ENCODE data around the gene ZNF575.
"Not testable (repeated sequence)": the region's sequence is repeated elsewhere in the genome, so short reads cannot be mapped to it uniquely, and the experiment has no call there.

GRCh38 chr19:43547926-43548325 is 14.9 kb downstream of the ZNF575 start:
- TF ChIP-seq POLR2AphosphoS5 (IDR thresholded peaks at IDR 0.05) = not testable (repeated sequence)
- TF ChIP-seq, protein P1, sequence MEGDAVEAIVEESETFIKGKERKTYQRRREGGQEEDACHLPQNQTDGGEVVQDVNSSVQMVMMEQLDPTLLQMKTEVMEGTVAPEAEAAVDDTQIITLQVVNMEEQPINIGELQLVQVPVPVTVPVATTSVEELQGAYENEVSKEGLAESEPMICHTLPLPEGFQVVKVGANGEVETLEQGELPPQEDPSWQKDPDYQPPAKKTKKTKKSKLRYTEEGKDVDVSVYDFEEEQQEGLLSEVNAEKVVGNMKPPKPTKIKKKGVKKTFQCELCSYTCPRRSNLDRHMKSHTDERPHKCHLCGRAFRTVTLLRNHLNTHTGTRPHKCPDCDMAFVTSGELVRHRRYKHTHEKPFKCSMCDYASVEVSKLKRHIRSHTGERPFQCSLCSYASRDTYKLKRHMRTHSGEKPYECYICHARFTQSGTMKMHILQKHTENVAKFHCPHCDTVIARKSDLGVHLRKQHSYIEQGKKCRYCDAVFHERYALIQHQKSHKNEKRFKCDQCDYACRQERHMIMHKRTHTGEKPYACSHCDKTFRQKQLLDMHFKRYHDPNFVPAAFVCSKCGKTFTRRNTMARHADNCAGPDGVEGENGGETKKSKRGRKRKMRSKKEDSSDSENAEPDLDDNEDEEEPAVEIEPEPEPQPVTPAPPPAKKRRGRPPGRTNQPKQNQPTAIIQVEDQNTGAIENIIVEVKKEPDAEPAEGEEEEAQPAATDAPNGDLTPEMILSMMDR (IDR thresholded peaks at IDR 0.05) = not testable (repeated sequence)
